ENCODE results near the gene GRB10. TPM values are rescaled to one million over a fixed set of nuclear protein-coding genes. Genes with fewer than 3 reads are reported as not detected.

The GRB10 gene
- total RNA-seq, 2 experiments from 2014 or later: 5.9 to 8.4 TPM

DNA sequence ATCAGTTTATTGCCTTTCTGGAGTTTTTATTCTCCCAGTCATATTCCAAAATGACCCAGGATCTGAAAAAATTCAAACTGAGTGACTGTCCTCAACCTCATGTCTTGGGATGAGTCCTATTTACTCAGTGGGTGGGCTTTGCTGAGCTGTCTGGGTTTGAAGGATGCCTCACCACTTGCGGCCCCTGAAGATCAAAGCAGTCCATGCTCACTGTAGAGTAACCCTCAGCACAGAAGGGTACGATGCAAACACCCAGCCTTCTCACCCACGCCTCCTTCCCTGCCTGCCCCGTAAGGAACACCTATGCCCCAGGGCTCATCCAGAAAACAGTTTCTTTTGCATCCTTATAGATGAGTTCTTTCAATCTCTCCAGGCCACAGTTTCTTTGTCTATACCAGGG is 42.2 kb upstream of the GRB10 start:
- TF ChIP-seq, protein P1, sequence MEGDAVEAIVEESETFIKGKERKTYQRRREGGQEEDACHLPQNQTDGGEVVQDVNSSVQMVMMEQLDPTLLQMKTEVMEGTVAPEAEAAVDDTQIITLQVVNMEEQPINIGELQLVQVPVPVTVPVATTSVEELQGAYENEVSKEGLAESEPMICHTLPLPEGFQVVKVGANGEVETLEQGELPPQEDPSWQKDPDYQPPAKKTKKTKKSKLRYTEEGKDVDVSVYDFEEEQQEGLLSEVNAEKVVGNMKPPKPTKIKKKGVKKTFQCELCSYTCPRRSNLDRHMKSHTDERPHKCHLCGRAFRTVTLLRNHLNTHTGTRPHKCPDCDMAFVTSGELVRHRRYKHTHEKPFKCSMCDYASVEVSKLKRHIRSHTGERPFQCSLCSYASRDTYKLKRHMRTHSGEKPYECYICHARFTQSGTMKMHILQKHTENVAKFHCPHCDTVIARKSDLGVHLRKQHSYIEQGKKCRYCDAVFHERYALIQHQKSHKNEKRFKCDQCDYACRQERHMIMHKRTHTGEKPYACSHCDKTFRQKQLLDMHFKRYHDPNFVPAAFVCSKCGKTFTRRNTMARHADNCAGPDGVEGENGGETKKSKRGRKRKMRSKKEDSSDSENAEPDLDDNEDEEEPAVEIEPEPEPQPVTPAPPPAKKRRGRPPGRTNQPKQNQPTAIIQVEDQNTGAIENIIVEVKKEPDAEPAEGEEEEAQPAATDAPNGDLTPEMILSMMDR (IDR thresholded peaks at IDR 0.05): no peak
- CTCF ChIA-PET: no interaction called here
- no peak overlapping the region for H3K27ac ChIP-seq (ENCODE audit: low read depth in 1 of 2, low read length in 2 of 2)
- no peak for DNase-seq
- intact Hi-C loops (cut with DNase I, micrococcal nuclease): no loop called here
- no peaks in the 10 kb centered on the region for H3K27me3 ChIP-seq (ENCODE audit: control insufficient read depth in 1 of 2, insufficient read depth in 2 of 2, low read length in 2 of 2)
- Mint-ChIP-seq H3K4me1 (ENCODE audit: low read depth) (no peaks in the 10 kb centered on the region), H3K27ac (no peak overlapping the region), H3K9me3 (no peaks in the 10 kb centered on the region), H3K36me3 (ENCODE audit: low read depth) (no peaks in the 10 kb centered on the region), H3K27me3 (no peaks in the 10 kb centered on the region), H3K4me3 (no peak overlapping the region)
- POLR2A ChIA-PET: no interaction called here
- no peak overlapping the region for H3K4me3 ChIP-seq (ENCODE audit: low read length)
- peaks cover 3% of the 10 kb centered on the region for H3K4me1 ChIP-seq (ENCODE audit: insufficient read depth, low read length)
- no peaks in the 10 kb centered on the region for H3K9me3 ChIP-seq (ENCODE audit: control insufficient read depth in 1 of 2, insufficient read depth in 1 of 2, low read length in 2 of 2)
- H3K36me3 ChIP-seq (ENCODE audit: insufficient read depth, low read length): no peaks in the 10 kb centered on the region
- no peak for ATAC-seq (ENCODE audit: poor library complexity)

DNA sequence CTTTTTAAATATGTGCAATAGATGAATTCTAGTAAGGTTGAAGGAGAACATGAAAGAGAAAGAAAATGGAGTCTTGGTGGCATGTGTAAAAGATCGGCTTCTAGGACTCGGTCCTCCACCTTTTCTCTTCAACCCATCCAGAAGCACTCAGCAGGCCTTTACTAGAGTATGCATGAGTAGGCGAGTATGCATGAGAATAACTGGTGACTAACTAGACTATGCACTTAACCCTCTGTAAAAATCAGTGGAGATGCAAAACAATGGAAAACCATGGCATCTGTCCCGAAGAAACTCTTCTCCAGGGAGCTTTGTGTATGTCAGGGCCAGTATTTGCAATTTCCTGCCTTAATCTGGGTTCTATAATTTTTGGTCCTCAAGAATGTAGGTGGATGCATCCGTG is 40.0 kb upstream of the GRB10 start:
- Histone ChIP-seq H3K36me3 (ENCODE audit: insufficient read depth, low read length) (no peaks in the 10 kb centered on the region), H3K27me3 (ENCODE audit: control insufficient read depth in 1 of 2, insufficient read depth in 2 of 2, low read length in 2 of 2) (peaks cover 0 to 2% of the 10 kb centered on the region in 2 experiments), H3K27ac (ENCODE audit: low read depth in 1 of 2, low read length in 2 of 2) (no peak overlapping the region), H3K4me1 (ENCODE audit: insufficient read depth, low read length) (peaks cover 3% of the 10 kb centered on the region), H3K9me3 (ENCODE audit: control insufficient read depth in 1 of 2, insufficient read depth in 1 of 2, low read length in 2 of 2) (no peaks in the 10 kb centered on the region), H3K4me3 (ENCODE audit: low read length) (no peak overlapping the region)
- no peaks in the 10 kb centered on the region for H3K27me3 Mint-ChIP-seq
- no peak overlapping the region for H3K27ac Mint-ChIP-seq
- H3K36me3 Mint-ChIP-seq (ENCODE audit: low read depth): no peaks in the 10 kb centered on the region
- ATAC-seq (ENCODE audit: poor library complexity) (no peak), DNase-seq (no peak)
- H3K9me3 Mint-ChIP-seq: no peaks in the 10 kb centered on the region
- CTCF ChIA-PET: no interaction called here
- POLR2A ChIA-PET: no interaction called here
- H3K4me1 Mint-ChIP-seq (ENCODE audit: low read depth): no peaks in the 10 kb centered on the region
- TF ChIP-seq, protein P1 (IDR thresholded peaks at IDR 0.05): no peak
- intact Hi-C loops (cut with DNase I, micrococcal nuclease): no loop called here
- H3K4me3 Mint-ChIP-seq: no peak overlapping the region

DNA sequence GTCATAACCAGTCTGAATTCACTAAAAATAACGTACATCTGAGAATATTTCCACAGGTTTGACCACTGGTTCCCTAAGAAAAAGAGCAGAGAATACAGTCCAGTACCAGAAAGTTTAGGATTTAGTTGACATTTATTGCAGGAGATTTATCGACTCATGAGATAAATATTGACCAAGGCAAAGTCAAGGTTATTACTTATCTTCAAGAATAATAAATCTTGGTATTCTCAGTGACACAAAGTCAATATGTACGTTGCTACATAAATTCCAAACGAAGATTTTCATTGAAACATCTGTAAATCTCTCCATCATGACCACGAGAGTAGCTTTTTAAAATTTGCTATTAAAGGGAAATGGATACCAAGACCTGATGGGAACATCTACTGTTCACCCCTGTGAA is 39.4 kb upstream of the GRB10 start:
- no peaks in the 10 kb centered on the region for H3K36me3 Mint-ChIP-seq (ENCODE audit: low read depth)
- H3K4me3 Mint-ChIP-seq: no peak overlapping the region
- no peaks in the 10 kb centered on the region for H3K4me1 Mint-ChIP-seq (ENCODE audit: low read depth)
- no peaks in the 10 kb centered on the region for H3K9me3 ChIP-seq (ENCODE audit: control insufficient read depth in 1 of 2, insufficient read depth in 1 of 2, low read length in 2 of 2)
- peaks cover 0 to 2% of the 10 kb centered on the region in 2 experiments for H3K27me3 ChIP-seq (ENCODE audit: control insufficient read depth in 1 of 2, insufficient read depth in 2 of 2, low read length in 2 of 2)
- H3K9me3 Mint-ChIP-seq: no peaks in the 10 kb centered on the region
- no peaks in the 10 kb centered on the region for H3K36me3 ChIP-seq (ENCODE audit: insufficient read depth, low read length)
- ChIA-PET POLR2A (no interaction called here), CTCF (no interaction called here)
- H3K4me1 ChIP-seq (ENCODE audit: insufficient read depth, low read length): peaks cover 3% of the 10 kb centered on the region
- intact Hi-C loops (cut with DNase I, micrococcal nuclease): no loop called here
- H3K4me3 ChIP-seq (ENCODE audit: low read length): no peak overlapping the region
- no peak overlapping the region for H3K27ac ChIP-seq (ENCODE audit: low read depth in 1 of 2, low read length in 2 of 2)
- DNase-seq: no peak
- no peak overlapping the region for H3K27ac Mint-ChIP-seq
- no peaks in the 10 kb centered on the region for H3K27me3 Mint-ChIP-seq
- ATAC-seq (ENCODE audit: poor library complexity): no peak
- TF ChIP-seq, protein P1 (IDR thresholded peaks at IDR 0.05): no peak
